HG03064 (cell line): ENCODE data around the gene PIGN.
"Not testable (repeated sequence)": the region's sequence is repeated elsewhere in the genome, so short reads cannot be mapped to it uniquely, and the experiment has no call there.

Experiments used
- ATAC-seq: cut with Tn5 transposase; IDR thresholded peaks from one replicate; pipeline ENCODE4 v1.9.1; 2021; ENCODE audit warnings: low read depth; ENCODE audit not compliant: unreplicated experiment

PIGN gene

GRCh38 chr18:62182220-62182619 lies 4.6 kb downstream of the PIGN start:
- ATAC-seq = no peak

- no peak for ATAC-seq
Measured at GRCh38 chr18:62179213-62179612, 7.6 kb downstream of the PIGN start.

- no peak for ATAC-seq
Measured at GRCh38 chr18:62177271-62177670, 9.6 kb downstream of the PIGN start.

- ATAC-seq = no peak
Measured at GRCh38 chr18:62175521-62175920, 11.3 kb downstream of the PIGN start.

- ATAC-seq = no peak
Measured at GRCh38 chr18:62172298-62172697, 14.6 kb downstream of the PIGN start.

- no peak for ATAC-seq
Measured at GRCh38 chr18:62170857-62171256, 16.0 kb downstream of the PIGN start.

GRCh38 chr18:62166524-62166923 lies 20.3 kb downstream of the PIGN start:
- not testable (repeated sequence) for ATAC-seq

GRCh38 chr18:62165583-62165982 lies 21.3 kb downstream of the PIGN start:
- no peak for ATAC-seq

GRCh38 chr18:62164855-62165487 lies 21.9 kb downstream of the PIGN start:
- no peak for ATAC-seq

GRCh38 chr18:62164310-62164709 lies 22.5 kb downstream of the PIGN start:
- ATAC-seq = no peak

- ATAC-seq = no peak
Measured at GRCh38 chr18:62157843-62158242, 29.0 kb downstream of the PIGN start.

- no peak for ATAC-seq
Measured at GRCh38 chr18:62152844-62153243, 34.0 kb downstream of the PIGN start.

- no peak for ATAC-seq
Measured at GRCh38 chr18:62151068-62151771, 35.6 kb downstream of the PIGN start.

- no peak for ATAC-seq
Measured at GRCh38 chr18:62144338-62144737, 42.5 kb downstream of the PIGN start.

- no peak for ATAC-seq
Measured at GRCh38 chr18:62140259-62140658, 46.6 kb downstream of the PIGN start.

GRCh38 chr18:62138461-62139235 lies 48.2 kb downstream of the PIGN start:
- no peak for ATAC-seq

- no peak for ATAC-seq
Measured at GRCh38 chr18:62131301-62131909, 55.5 kb downstream of the PIGN start.

- no peak for ATAC-seq
Measured at GRCh38 chr18:62128157-62128556, 58.7 kb downstream of the PIGN start.

GRCh38 chr18:62126737-62127136 lies 60.1 kb downstream of the PIGN start:
- ATAC-seq = no peak

- ATAC-seq = no peak
Measured at GRCh38 chr18:62125702-62126101, 61.2 kb downstream of the PIGN start.

- no peak for ATAC-seq
Measured at GRCh38 chr18:62122330-62122729, 64.5 kb downstream of the PIGN start.
